C4-2B (cell line): ENCODE results near the gene SKIC2.
"Not testable (repeated sequence)": the region's sequence is repeated elsewhere in the genome, so short reads cannot be mapped to it uniquely, and the experiment has no call there.

Experiments
- CTCF ChIP-seq: fragments of 450-650 bp; conservative IDR thresholded peaks from 2 replicates; pipeline ENCODE4 v1.5.1; 2017; ENCODE audit warnings: mild to moderate bottlenecking
- ZFX ChIP-seq: fragments of 450-650 bp; IDR thresholded peaks from 2 replicates; pipeline ENCODE4 v1.6.1; 2017

GRCh38 chr6:31980195-31980876 is 21.4 kb downstream of the SKIC2 start:
- not testable (repeated sequence) for TF ChIP-seq CTCF, ZFX
